ENCODE data around the gene TMEM273. TPM values are rescaled to one million over a fixed set of nuclear protein-coding genes. Genes with fewer than 3 reads are reported as not detected.

Gene TMEM273
- total RNA-seq, 1 experiment from 2014 or later = not detected

DNA sequence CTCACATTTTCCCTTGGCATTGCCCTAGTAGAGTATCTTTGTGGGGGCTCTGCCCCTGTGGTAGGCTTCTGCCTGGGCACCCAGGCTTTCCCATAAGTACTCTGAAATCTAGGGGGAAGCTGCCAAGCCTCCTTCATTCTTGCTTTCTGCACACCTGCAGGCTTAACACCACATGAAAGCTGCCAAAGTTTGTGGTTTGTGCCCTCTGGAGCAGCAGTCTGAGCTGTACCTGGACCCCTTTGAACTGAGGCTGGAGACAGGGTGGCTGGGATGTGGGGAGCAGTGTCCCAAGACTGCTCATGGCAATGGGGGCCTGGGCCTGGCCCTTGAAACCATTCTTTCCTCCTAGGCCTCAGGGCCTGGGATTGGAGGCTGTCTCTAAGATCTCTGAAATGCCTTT is 35.0 kb upstream of the TMEM273 start (continued):
- TF ChIP-seq, protein P1, sequence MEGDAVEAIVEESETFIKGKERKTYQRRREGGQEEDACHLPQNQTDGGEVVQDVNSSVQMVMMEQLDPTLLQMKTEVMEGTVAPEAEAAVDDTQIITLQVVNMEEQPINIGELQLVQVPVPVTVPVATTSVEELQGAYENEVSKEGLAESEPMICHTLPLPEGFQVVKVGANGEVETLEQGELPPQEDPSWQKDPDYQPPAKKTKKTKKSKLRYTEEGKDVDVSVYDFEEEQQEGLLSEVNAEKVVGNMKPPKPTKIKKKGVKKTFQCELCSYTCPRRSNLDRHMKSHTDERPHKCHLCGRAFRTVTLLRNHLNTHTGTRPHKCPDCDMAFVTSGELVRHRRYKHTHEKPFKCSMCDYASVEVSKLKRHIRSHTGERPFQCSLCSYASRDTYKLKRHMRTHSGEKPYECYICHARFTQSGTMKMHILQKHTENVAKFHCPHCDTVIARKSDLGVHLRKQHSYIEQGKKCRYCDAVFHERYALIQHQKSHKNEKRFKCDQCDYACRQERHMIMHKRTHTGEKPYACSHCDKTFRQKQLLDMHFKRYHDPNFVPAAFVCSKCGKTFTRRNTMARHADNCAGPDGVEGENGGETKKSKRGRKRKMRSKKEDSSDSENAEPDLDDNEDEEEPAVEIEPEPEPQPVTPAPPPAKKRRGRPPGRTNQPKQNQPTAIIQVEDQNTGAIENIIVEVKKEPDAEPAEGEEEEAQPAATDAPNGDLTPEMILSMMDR (IDR thresholded peaks at IDR 0.05 in 2 of 3, conservative IDR thresholded peaks at IDR 0.05 in 1 of 3; ENCODE audit: borderline replicate concordance in 1 of 3, insufficient read depth in 1 of 3, low read depth in 2 of 3, low read length in 2 of 3) = no peak
- no peak for TF ChIP-seq EZH2 (IDR thresholded peaks at IDR 0.05)

DNA sequence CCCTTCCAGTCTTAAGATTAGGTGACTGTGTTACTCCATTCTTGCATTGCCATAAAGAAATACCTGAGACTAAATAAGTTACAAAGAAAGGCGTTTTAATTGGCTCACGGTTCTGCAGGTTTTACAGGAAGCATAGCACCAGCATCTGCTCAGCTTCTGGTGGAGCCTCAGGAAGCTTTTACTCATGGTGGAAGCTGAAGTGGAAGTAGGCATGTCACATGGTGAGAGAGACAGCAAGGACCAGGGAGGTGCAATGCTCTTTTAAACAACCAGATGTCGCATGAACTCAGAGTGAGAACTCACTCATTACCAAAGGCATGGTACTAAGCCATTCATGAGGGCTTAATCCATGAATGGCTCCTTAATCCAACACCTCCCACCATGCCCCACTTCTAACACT is 34.0 kb upstream of the TMEM273 start:
- Histone ChIP-seq H3K4me3 (replicated peaks in 1 of 2; ENCODE audit: low read depth in 1 of 2, low read length in 2 of 2) (no peak overlapping the region), H2AFZ (ENCODE audit: low read depth, low read length, poor library complexity, severe bottlenecking) (no peak overlapping the region), H3K36me3 (ENCODE audit: control insufficient read depth in 1 of 2, insufficient read depth in 2 of 2, low read length in 2 of 2) (no peaks in the 10 kb centered on the region), H3K4me1 (ENCODE audit: control insufficient read depth in 1 of 2, insufficient read depth in 2 of 2, low read length in 2 of 2) (no peaks in the 10 kb centered on the region), H4K20me1 (ENCODE audit: insufficient read depth) (no peaks in the 10 kb centered on the region), H3K9me2 (ENCODE audit: insufficient read depth) (no peaks in the 10 kb centered on the region), H3K9me3 (ENCODE audit: control insufficient read depth in 1 of 2, insufficient read depth in 1 of 2, low read depth in 1 of 2, low read length in 2 of 2) (no peaks in the 10 kb centered on the region), H3K27ac (ENCODE audit: low read depth, low read length) (no peak overlapping the region), H3K4me2 (ENCODE audit: low read length) (no peak overlapping the region), H3K9ac (ENCODE audit: low read length) (no peak overlapping the region), H3K79me2 (ENCODE audit: insufficient read depth, low read length) (no peaks in the 10 kb centered on the region), H3K27me3 (ENCODE audit: insufficient read depth, low read length) (peaks cover 47% of the 10 kb centered on the region)
- no TSS peak for BruUV-seq (replicated peaks)
- intact Hi-C loops (cut with micrococcal nuclease) = no loop called here
- DNase-seq (ENCODE audit: low read depth, low spot score) = no peak
- TF ChIP-seq TCF7L2 (IDR thresholded peaks at IDR 0.05; ENCODE audit: borderline replicate concordance, extremely low read depth, insufficient read depth, insufficient read length) (no peak), POLR2AphosphoS5 (IDR thresholded peaks at IDR 0.05; ENCODE audit: low read depth, low read length) (no peak), EZH2 (IDR thresholded peaks at IDR 0.05) (no peak)
- TF ChIP-seq, protein P1 (IDR thresholded peaks at IDR 0.05 in 2 of 3, conservative IDR thresholded peaks at IDR 0.05 in 1 of 3; ENCODE audit: borderline replicate concordance in 1 of 3, insufficient read depth in 1 of 3, low read depth in 2 of 3, low read length in 2 of 3) = 0 out of 6 replicates have a peak, but pooled peaks of 2 of the 3 experiments have one; percentile 15 to 17
- CTCF ChIA-PET = no interaction called here
- peak; percentile 52; the same call in 1 of the 2 replicates for ATAC-seq
- POLR2A ChIA-PET = no interaction called here
- RAD21 ChIA-PET (ENCODE audit: low non-redundant PET in 1 of 2, low total read pairs in 2 of 2, uncharacterized antibody in 2 of 2, unreplicated experiment in 2 of 2) = no interaction called here
